ENCODE data around the gene SKIC3.

SKIC3 gene

DNA sequence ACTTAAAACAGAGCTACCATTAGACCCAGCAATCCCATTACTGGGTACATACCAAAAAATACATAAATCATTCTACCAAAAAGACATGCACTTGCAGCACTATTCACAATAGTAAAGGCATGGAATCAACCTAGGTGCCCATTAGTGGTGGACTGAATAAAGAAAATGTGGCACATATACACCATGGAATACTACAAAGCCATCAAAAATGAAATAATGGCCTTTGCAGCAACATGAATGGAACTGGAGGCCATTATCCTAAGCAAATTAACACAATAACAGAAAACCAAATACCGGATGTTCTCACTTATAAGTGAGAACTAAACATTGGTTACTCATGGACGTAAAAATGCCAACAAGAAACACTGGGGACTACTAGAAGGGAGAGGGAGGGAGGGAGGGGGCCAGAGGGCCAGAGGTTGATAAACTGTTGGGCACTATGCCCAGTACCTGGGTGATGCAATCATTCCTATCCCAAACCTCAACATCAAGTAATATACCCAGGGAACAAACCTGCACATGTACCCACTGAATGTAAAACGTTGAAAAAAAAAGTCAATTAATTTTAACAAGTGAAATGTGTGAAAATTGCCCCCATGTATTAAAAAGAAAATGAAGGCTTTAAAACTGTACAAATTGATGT is 40.6 kb upstream of the SKIC3 start:
- TF ChIP-seq, protein P1, sequence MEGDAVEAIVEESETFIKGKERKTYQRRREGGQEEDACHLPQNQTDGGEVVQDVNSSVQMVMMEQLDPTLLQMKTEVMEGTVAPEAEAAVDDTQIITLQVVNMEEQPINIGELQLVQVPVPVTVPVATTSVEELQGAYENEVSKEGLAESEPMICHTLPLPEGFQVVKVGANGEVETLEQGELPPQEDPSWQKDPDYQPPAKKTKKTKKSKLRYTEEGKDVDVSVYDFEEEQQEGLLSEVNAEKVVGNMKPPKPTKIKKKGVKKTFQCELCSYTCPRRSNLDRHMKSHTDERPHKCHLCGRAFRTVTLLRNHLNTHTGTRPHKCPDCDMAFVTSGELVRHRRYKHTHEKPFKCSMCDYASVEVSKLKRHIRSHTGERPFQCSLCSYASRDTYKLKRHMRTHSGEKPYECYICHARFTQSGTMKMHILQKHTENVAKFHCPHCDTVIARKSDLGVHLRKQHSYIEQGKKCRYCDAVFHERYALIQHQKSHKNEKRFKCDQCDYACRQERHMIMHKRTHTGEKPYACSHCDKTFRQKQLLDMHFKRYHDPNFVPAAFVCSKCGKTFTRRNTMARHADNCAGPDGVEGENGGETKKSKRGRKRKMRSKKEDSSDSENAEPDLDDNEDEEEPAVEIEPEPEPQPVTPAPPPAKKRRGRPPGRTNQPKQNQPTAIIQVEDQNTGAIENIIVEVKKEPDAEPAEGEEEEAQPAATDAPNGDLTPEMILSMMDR (IDR thresholded peaks at IDR 0.05; ENCODE audit: low read depth, low read length, poor library complexity, severe bottlenecking): no peak
- no peak for TF ChIP-seq EZH2phosphoT487 (IDR thresholded peaks at IDR 0.05; ENCODE audit: borderline replicate concordance, low read length)
- H4K20me1 ChIP-seq (ENCODE audit: control insufficient read depth, insufficient read depth, low read depth, low read length): no peaks in the 10 kb centered on the region

DNA sequence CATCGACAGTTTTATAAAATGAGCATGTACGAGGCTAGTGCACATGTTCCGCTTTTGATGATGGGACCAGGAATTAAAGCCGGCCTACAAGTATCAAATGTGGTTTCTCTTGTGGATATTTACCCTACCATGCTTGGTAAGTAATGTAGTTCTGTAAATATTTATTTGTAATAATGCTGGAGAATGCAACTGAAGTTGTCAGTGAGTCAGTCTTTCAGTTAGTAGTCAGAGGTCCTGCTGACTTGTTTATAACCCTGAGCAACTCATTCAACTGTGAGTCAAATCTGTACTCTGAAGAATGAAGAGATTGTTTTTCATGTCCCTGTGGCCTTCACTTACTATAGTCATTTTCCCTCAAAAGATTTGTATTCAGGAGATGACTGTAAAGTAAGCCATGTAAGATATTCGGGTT is 36.7 kb upstream of the SKIC3 start:
- Histone ChIP-seq H4K20me1 (ENCODE audit: control insufficient read depth, insufficient read depth, low read depth, low read length) (no peaks in the 10 kb centered on the region), H3K9me3 (ENCODE audit: control insufficient read depth, insufficient read depth, low read length) (no peaks in the 10 kb centered on the region), H3K4me1 (ENCODE audit: control insufficient read depth, low read length) (no peaks in the 10 kb centered on the region), H3K9me2 (replicated peaks; ENCODE audit: control insufficient read depth, low read length) (no peaks in the 10 kb centered on the region), H3K79me2 (ENCODE audit: control insufficient read depth, low read length) (no peaks in the 10 kb centered on the region), H3K4me3 (ENCODE audit: low read length) (no peak overlapping the region), H3K27me3 (ENCODE audit: control insufficient read depth, low read length) (no peaks in the 10 kb centered on the region), H3K4me2 (ENCODE audit: low read length) (no peak overlapping the region), H3F3A (ENCODE audit: control insufficient read depth, insufficient read depth) (no peaks in the 10 kb centered on the region), H3K36me3 (ENCODE audit: control insufficient read depth, low read length) (no peaks in the 10 kb centered on the region), H3K27ac (ENCODE audit: low read depth, low read length) (no peak overlapping the region)
- no peak for TF ChIP-seq EZH2phosphoT487 (IDR thresholded peaks at IDR 0.05; ENCODE audit: borderline replicate concordance, low read length)
- TF ChIP-seq, protein P1 (IDR thresholded peaks at IDR 0.05; ENCODE audit: low read depth, low read length, poor library complexity, severe bottlenecking): no peak

More for the DNA sequence above, 40.6 kb upstream of the SKIC3 start:
- Histone ChIP-seq H3K4me3 (ENCODE audit: low read length) (no peak overlapping the region), H3F3A (ENCODE audit: control insufficient read depth, insufficient read depth) (no peaks in the 10 kb centered on the region), H3K27ac (ENCODE audit: low read depth, low read length) (no peak overlapping the region), H3K4me2 (ENCODE audit: low read length) (no peak overlapping the region), H3K9me2 (replicated peaks; ENCODE audit: control insufficient read depth, low read length) (no peaks in the 10 kb centered on the region), H3K9me3 (ENCODE audit: control insufficient read depth, insufficient read depth, low read length) (no peaks in the 10 kb centered on the region), H3K36me3 (ENCODE audit: control insufficient read depth, low read length) (no peaks in the 10 kb centered on the region), H3K4me1 (ENCODE audit: control insufficient read depth, low read length) (no peaks in the 10 kb centered on the region), H3K27me3 (ENCODE audit: control insufficient read depth, low read length) (no peaks in the 10 kb centered on the region), H3K79me2 (ENCODE audit: control insufficient read depth, low read length) (no peaks in the 10 kb centered on the region)

DNA sequence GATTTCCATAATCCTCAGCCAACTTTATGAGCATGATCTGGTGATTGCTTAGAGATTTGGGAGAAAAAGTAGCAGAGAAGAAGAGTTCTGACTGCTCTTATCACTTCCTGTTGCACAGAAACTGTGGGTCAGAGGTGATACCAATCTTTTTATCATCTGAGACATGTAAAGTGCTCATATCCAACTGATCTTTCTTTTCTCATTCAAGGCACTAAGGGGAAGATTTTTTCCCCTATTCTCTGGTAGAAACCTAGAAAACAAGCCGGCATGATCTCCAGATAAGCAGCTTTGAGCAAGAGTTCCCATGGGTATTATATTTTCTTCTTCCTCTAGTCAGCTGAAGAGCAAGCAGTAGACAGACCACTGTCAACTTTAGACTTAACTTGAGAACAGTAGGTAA is 36.1 kb upstream of the SKIC3 start:
- TF ChIP-seq, protein P1 (IDR thresholded peaks at IDR 0.05; ENCODE audit: low read depth, low read length, poor library complexity, severe bottlenecking): no peak
- TF ChIP-seq EZH2phosphoT487 (IDR thresholded peaks at IDR 0.05; ENCODE audit: borderline replicate concordance, low read length): no peak
- no peaks in the 10 kb centered on the region for H3K9me2 ChIP-seq (replicated peaks; ENCODE audit: control insufficient read depth, low read length)
- H3K9me3 ChIP-seq (ENCODE audit: control insufficient read depth, insufficient read depth, low read length): no peaks in the 10 kb centered on the region
- no peaks in the 10 kb centered on the region for H3F3A ChIP-seq (ENCODE audit: control insufficient read depth, insufficient read depth)
- no peaks in the 10 kb centered on the region for H4K20me1 ChIP-seq (ENCODE audit: control insufficient read depth, insufficient read depth, low read depth, low read length)
- H3K79me2 ChIP-seq (ENCODE audit: control insufficient read depth, low read length): no peaks in the 10 kb centered on the region
- H3K4me2 ChIP-seq (ENCODE audit: low read length): no peak overlapping the region
- H3K4me3 ChIP-seq (ENCODE audit: low read length): no peak overlapping the region
- H3K4me1 ChIP-seq (ENCODE audit: control insufficient read depth, low read length): no peaks in the 10 kb centered on the region
- no peaks in the 10 kb centered on the region for H3K36me3 ChIP-seq (ENCODE audit: control insufficient read depth, low read length)
- H3K27me3 ChIP-seq (ENCODE audit: control insufficient read depth, low read length): no peaks in the 10 kb centered on the region
- H3K27ac ChIP-seq (ENCODE audit: low read depth, low read length): no peak overlapping the region

Measured in DOHH2 (cell line).